Erythroblast (primary cell): ENCODE results near the gene HOXC10.

Experiments used
- DNase-seq, 2 experiments: peaks; one replicate each; lab custom pipeline; 2025; lab: John Stamatoyannopoulos, UW
- GATA1 ChIP-seq: IDR thresholded peaks from 2 replicates; pipeline ENCODE4 v1.6.1; 2011; ENCODE audit warnings: low read depth, mild to moderate bottlenecking, control low read depth, low read length, moderate library complexity
- POLR2A ChIP-seq: IDR thresholded peaks from 2 replicates; pipeline ENCODE4 v1.6.1; 2011; ENCODE audit warnings: mild to moderate bottlenecking, low read length

Gene HOXC10

DNA sequence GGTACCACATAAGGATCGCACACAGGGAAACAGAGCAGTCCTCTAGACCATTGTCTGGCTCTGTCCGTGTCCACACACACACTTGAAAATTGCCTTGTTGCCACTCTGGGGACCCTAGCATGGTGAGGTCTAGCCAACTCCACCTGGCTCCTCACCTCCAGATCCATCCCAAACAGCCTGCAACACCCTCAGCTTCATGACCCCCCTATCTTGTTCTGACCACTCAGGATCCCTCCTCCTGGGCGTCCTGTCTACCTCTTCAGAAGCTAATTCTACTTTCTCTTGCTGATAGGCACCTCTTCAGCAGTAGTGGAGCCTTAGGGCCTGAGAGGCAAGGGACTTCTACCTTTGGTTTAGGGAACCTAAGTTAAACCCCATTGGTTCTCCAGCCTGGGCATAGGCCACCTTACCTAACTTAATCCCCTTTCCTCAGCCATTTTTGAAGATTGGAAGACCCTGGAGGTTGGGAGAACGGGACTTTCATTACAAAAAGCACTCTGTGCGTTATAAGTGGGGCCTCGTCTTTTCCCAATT, 47.2 kb downstream of the HOXC10 start:
- DNase-seq, result no peak
- TF ChIP-seq POLR2A (no peak), GATA1 (no peak)

DNA sequence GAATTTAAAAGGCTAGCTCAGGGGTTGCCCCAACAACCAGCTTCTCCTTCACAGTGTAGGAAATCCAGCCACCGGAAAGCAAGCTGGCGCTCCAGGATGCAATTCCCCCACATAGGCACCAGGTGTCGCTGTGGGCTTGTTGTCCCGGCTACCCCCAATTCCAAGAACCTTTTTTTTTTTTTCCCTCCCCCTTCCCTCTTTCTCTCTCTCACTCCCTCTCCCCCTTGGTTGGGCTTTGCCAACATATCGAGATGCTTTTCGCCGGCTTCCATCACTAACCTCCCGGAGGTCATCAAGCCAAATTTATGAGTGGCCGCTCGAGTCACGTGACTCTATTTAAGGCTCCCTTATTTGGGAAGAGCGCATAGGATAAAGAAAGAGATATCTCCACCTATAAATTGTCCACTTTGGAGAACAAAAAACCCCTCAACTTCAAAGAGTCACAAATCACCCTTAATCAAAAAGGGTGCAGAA, 47.7 kb downstream of the HOXC10 start, which contains the start of gene HOXC5:
Gene HOXC5 (plus strand): TSS at position 424 of the 474 bp plus-strand sequence. CDS start 73 bp downstream, outside the sequence.
- TF ChIP-seq GATA1 (no peak), POLR2A (no peak)
- peak; percentile 67 to 80 for DNase-seq

DNA sequence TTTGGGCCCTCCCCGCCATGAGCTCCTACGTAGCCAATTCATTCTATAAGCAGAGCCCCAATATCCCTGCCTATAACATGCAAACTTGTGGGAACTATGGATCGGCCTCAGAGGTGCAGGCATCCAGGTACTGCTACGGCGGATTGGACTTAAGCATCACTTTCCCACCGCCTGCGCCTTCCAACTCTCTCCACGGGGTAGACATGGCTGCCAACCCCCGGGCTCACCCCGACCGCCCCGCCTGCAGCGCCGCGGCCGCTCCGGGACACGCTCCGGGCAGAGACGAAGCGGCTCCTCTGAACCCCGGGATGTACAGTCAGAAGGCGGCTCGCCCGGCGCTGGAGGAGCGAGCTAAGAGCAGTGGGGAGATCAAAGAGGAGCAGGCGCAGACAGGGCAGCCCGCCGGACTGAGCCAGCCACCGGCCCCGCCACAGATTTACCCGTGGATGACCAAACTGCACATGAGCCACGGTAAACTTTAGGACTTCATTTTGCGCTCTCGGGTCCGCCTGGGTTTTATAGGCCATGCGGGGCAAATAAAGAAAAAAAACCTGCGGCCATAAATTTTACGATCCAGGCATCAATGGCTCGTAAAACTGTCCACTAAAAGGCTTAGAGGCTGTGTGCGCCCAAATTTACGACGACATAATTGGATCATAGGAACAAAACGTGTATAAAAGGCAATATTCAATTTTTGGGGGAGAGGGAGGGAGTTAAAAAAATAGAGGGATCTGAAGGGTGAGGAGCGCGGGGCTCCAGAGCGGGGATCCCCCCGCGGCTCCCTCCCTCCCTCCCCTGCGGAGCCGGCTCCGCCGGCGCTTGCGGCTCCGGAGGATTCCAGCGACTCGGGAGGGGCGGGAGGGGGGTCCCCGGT, 48.4 kb downstream of the HOXC10 start:
- TF ChIP-seq GATA1 (no peak), POLR2A (no peak)
- DNase-seq, result no peak

DNA sequence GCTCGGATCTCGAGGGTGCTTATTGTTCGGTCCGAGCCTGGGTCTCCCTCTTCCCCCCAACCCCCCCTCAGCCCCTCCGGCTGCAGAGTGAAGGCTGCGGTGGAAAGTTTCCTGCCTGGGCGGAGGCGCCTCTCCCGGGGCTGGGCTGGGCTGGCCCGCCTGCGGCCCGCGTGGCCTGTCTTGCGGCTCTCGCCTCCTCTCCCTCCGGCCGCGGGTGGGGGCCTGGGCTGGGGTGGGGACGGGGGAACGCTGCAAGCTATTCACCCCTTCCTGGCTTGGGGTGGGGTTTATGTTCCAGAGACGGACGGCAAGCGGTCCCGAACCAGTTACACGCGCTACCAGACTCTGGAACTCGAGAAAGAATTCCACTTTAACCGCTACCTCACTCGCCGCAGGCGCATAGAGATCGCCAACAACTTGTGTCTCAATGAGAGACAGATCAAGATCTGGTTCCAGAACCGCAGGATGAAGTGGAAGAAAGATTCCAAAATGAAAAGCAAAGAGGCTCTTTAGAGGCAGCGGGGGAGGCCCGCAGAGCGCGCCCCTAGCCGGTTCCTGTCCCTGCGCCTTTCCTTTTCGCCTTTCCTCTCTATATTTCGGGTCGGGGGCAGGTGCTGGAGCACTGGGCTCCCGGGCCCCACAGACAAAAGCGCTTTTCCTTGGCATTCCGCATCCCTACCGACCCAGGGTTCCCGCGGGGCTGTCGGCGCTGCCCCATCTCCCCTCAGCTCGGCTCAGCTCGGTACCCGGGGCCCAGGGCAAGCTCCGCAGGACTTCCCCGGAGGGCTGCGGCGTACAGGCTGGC, 49.2 kb downstream of the HOXC10 start:
- TF ChIP-seq GATA1 (no peak), POLR2A (no peak)
- no peak for DNase-seq

DNA sequence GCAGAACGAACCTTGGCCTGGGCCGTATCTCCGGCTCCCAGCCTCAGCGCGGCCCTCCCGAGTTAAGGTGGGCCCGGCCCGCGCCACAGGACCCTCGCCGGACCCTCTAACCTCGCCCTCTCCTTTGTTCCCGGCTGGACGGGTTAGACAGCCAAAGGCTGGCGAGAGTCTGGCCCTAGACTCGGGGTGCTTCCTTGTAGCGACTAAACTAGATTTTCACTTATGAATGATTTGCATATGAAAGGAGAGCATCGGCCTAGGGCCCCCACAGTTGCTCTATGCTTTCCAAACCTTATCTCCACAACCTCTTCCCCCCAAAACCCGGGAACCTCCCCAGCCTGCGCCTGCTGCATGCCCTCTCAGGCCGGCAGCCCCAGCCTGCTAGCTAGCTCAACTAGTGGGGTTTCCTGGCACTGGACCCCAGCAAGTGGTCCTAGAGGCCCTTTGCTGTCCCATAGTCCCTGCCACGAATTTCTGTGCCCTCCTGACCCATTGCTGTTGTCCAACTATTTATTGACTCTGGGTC, 49.9 kb downstream of the HOXC10 start:
- TF ChIP-seq POLR2A (no peak), GATA1 (no peak)
- DNase-seq, result no peak

DNA sequence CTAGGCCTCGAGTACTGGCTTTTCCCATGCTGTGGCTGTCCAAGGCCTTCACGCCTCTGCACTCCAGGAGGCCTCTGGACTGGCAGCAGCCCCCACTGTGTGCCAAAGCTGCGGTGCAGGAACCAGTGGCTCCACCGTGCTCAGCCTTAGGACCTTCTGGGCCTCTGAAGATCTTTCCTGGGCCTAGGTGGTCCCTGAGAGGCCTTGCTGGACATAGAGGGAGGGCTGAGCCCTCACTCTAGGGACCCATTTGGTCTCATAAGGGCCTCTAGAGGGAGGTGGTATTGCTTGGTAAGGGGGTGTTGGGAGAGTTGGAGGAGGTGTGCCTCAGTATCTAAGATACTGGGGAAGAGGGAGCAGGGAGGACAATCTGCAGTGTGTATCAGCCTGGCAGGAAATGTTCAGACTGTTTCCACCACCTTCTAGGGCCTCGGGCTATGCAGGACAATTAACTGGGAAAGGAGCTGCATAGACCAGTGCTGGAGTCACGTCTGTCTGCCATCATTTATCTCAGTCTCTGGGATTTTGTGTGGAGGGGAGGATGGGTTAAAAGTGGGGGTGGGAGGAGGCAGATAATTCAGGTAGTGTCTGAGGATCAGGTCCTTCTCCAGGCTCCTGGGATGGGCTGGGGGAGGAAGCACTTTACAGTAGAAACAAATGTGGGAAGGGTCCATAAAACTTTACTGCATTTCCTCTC, 50.8 kb downstream of the HOXC10 start:
- no peak for DNase-seq
- TF ChIP-seq POLR2A (no peak), GATA1 (no peak)

DNA sequence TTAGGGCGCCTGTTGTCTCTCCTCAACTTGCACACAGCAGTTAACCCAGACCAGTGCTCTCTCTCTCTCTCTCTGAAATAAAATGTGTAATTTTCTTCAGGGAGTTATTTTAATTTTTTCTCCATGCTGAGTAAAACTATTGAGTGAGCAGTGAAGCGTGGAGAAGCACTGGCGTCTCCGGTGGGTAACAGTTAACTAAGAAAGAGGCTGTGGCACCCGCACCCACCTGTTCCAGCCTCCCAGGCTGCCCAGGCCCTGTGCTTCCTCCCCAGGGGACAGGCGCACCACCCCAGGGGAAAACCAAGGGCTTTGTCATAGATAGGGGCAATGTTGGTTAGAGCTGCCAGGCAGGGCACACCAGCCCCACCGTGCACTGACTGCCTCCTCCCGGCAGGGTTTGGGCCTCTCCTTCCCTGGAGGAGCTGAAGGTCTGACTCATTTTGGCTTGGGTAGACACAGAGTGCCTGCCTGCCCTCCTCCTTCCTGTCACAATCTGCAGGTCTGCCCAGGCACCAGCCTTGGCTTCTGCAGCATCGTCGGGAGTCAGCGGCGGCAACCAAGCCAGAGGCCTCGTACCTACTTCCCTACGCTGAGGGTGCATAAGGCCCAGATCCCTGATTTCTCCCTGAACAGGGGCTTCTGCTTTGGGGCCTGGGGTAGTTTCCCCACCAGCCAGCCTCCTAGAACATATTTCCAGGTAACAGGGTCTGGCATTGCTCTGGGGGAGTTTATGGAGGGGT, 51.8 kb downstream of the HOXC10 start:
- no peak for DNase-seq
- no peak for TF ChIP-seq GATA1
- TF ChIP-seq POLR2A, result no peak

DNA sequence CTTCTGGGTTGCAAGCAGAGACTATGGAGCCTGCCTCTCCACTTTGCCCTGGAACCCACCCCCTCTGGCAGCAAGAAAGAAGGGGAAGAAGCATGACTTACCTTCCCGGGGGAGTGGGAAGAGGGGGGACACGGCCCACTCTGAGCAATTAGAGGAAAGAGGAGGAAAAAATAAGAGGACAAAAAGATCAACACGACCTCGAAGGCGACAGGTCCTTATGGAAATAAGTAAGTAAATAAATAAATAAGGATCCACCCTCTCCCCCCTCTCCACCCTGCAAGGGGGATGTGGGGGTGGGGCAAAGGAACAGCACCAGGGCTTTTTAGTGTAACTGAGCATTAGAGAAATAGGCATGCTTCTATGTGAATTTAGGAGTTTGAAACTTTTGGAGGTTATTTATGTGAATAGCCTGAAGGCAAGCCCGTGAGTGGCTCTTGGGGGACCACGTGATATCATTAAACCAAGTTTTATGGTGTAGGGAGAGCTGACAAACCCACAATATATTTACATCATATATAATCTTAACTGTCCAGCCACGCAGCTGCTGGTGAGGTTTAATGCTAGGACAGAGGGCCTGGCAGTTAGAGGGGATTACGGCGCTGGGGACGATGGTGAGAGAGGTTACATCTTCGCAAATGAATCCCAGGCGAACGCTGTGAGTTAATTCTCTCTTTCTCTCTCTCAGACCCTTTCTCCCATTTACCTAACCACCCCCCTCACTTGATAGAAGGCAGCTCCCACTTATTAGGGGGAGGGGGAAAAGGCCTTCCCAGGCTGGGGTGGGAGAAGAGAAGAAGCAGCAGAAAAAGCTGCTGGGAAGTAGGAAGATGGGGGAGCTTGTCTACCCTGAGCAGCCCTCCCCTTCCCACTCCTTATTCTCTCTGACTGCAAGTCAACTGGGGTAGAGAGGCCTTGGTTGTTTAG, 52.7 kb downstream of the HOXC10 start:
- DNase-seq, result no peak
- TF ChIP-seq GATA1 (no peak), POLR2A (no peak)

DNA sequence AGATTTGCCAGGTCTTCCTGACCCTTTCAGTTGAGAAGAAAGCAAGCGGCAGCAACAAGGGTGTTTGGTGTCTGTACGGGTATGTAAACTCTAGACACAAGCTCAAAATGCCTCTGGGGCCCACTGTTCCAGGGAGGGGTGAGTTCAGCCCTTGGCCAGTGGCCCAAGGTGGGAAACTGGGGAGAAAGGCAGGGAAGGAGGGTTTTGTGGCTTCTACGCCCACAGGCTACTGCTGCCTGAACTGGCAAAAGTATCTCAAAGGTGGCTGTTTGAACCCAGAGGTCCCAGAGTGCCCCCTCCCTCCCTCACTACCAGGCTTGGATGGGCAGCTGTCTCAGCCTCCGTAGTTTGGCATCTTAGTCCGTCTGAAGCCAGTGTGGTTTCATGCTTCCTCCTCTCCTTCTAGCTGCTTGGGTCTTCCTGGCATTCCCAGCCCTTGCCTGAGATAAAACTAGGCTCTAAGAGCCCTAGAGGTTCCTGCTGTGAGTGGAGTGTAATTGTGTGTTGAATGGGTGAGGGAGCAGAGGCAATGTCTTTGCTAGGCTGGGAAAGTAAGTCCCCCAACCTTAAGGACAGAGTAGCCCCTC, 53.4 kb downstream of the HOXC10 start:
- TF ChIP-seq GATA1 (no peak), POLR2A (no peak)
- DNase-seq, result no peak

DNA sequence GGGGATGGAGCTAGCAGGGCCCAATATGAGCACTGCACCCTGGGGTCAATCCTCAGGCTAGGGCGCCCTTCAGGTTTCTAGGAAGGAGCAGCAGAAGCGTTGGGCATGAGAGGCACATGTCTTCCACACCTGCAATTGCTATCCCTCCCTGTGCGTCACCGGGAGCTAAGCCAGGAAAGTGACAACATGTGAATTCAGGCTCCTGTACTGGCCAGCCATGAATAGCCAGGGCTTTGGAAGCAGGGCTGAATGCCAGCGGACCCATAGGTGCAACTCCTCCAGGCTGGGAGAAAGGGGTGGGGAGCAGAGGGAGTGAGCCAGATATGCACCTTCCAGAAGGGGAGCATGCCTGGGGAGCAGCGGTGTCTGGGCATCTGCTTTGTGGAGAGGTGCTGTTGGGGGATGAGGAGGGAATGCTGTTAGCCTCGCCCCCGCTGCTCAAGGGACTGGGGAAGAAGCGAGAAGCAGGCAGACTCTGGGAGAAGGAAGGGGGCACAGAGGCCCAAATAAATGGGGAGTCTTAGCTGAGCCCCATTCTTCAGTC, 54.0 kb downstream of the HOXC10 start:
- TF ChIP-seq GATA1, result no peak
- TF ChIP-seq POLR2A, result no peak
- no peak for DNase-seq

DNA sequence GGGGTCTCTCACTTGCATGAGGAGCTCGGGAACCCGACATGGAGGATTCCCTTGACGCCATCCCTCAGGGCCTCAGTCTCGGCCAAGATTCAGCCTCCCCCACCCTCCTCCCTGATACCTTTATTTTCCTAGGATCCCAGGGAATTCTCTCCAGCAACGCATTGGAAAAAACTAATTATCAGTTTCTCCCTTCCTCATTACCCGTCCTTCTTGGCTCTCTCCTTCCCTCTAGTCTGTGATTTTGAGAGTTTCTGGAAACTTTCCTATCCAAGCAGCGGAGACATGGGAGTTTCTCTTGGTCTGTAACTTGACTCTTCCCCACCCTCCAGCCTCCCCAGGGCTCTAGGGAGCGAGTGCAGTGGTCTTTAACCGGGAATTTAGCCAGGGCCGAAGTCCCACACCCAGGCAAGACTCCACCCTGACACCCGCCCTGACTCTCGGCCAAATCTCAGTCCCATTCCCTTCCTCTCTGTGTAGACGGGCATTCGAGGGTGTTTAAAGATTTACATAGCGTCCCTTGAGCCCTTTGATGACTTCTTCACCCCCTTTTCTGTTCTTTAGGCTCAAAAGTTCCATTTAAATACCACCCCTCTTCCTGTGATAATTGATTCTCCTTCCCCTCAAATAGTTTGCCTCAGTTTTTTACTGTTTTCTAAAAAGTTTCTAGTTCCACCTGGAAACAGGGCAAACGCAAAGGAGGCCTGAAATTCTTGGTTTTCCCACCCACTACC, 54.6 kb downstream of the HOXC10 start:
- DNase-seq, result no peak
- no peak for TF ChIP-seq POLR2A
- TF ChIP-seq GATA1, result no peak
